C4-2B (cell line): ENCODE measurements around the gene CYTL1.

ENCODE experiments used
- H3K27ac ChIP-seq: fragments of 450-650 bp; 2 replicates; pipeline ENCODE4 v1.5.1; 2017
- CTCF ChIP-seq: fragments of 450-650 bp; conservative IDR thresholded peaks from 2 replicates; pipeline ENCODE4 v1.5.1; 2017; ENCODE audit warnings: mild to moderate bottlenecking
- ZFX ChIP-seq: fragments of 450-650 bp; IDR thresholded peaks from 2 replicates; pipeline ENCODE4 v1.6.1; 2017

CYTL1 gene

GRCh38 chr4:5040856-5041620 lies 21.8 kb upstream of the CYTL1 start:
- no peak for TF ChIP-seq ZFX
- TF ChIP-seq CTCF = no peak

GRCh38 chr4:5039800-5040199 lies 20.5 kb upstream of the CYTL1 start:
- H3K27ac ChIP-seq = no peak overlapping the region

More at GRCh38 chr4:5040856-5041620, 21.8 kb upstream of the CYTL1 start:
- H3K27ac ChIP-seq = no peak overlapping the region

GRCh38 chr4:5037553-5038551 lies 18.6 kb upstream of the CYTL1 start:
- no peak for TF ChIP-seq CTCF
- no peak for TF ChIP-seq ZFX
- no peak overlapping the region for H3K27ac ChIP-seq

More at GRCh38 chr4:5039800-5040199, 20.5 kb upstream of the CYTL1 start:
- TF ChIP-seq CTCF = no peak
- no peak for TF ChIP-seq ZFX

GRCh38 chr4:5036239-5036638 lies 17.0 kb upstream of the CYTL1 start:
- TF ChIP-seq CTCF = no peak
- TF ChIP-seq ZFX = no peak
- no peak overlapping the region for H3K27ac ChIP-seq

- no peak overlapping the region for H3K27ac ChIP-seq
- TF ChIP-seq CTCF (no peak), ZFX (no peak)
Measured at GRCh38 chr4:5034206-5034605, 14.9 kb upstream of the CYTL1 start.

GRCh38 chr4:5033281-5033841 lies 14.1 kb upstream of the CYTL1 start:
- H3K27ac ChIP-seq = no peak overlapping the region
- no peak for TF ChIP-seq ZFX

- no peak overlapping the region for H3K27ac ChIP-seq
- TF ChIP-seq ZFX (no peak), CTCF (no peak)
Measured at GRCh38 chr4:5032813-5033212, 13.6 kb upstream of the CYTL1 start.
